Liver (tissue), 9 donors: ENCODE data around the gene BUB3. TPM values are rescaled to one million over a fixed set of nuclear protein-coding genes. Genes with fewer than 3 reads are reported as not detected.
A peak's percentile ranks its signal among the peaks of the same experiment; 100 is the strongest.

Experiments
- DNase-seq: peaks from one replicate; pipeline ENCODE4 v3.0.0-alpha.2; 2017; ENCODE audit warnings: low spot score
- H3K27ac ChIP-seq, 2 donors: one replicate each; pipeline ENCODE4 v1.7.0; 2013; ENCODE audit warnings: inconsistent platforms in 2 of 2, low read length in 2 of 2, control low read depth in 1 of 2, low read depth in 1 of 2, mild to moderate bottlenecking in 1 of 2
- H3K27me3 ChIP-seq, 4 donors: one replicate each; pipeline versions ENCODE4 v1.6.1 to v1.7.0; 2013; ENCODE audit warnings: low read length in 3 of 4, inconsistent platforms in 1 of 4, mild to moderate bottlenecking in 1 of 4, moderate library complexity in 1 of 4; ENCODE audit not compliant: control insufficient read depth in 4 of 4, insufficient read depth in 4 of 4
- H3K36me3 ChIP-seq, 4 donors: one replicate each; pipeline versions ENCODE4 v1.6.1 to v1.7.0; 2013; ENCODE audit warnings: low read length in 3 of 4, mild to moderate bottlenecking in 3 of 4, low read depth in 1 of 4, moderate library complexity in 1 of 4; ENCODE audit not compliant: control insufficient read depth in 4 of 4, insufficient read depth in 3 of 4
- H3K4me1 ChIP-seq, 4 donors: one replicate each; pipeline versions ENCODE4 v1.6.1 to v1.7.0; 2013; ENCODE audit warnings: low read length in 3 of 4, mild to moderate bottlenecking in 3 of 4, moderate library complexity in 1 of 4; ENCODE audit not compliant: control insufficient read depth in 4 of 4, insufficient read depth in 4 of 4
- H3K4me3 ChIP-seq, 3 donors: one replicate each; pipeline versions ENCODE4 v1.6.1 to v1.7.0; 2013; ENCODE audit warnings: low read length in 3 of 3, control low read depth in 1 of 3, low read depth in 1 of 3, mild to moderate bottlenecking in 1 of 3
- H3K9ac ChIP-seq, 2 donors: one replicate each; pipeline ENCODE4 v1.7.0; 2013; ENCODE audit warnings: low read length in 2 of 2, mild to moderate bottlenecking in 2 of 2, moderate library complexity in 2 of 2, control low read depth in 1 of 2, low read depth in 1 of 2
- H3K9me3 ChIP-seq, 4 donors: one replicate each; pipeline versions ENCODE4 v1.6.1 to v1.7.0; 2013; ENCODE audit warnings: low read length in 3 of 4; ENCODE audit not compliant: control insufficient read depth in 4 of 4
- ATF3 ChIP-seq: IDR thresholded peaks from 2 replicates; pipeline ENCODE4 v1.6.1; 2016; ENCODE audit warnings: antibody characterized with exemption
- CTCF ChIP-seq: fragments of 150-350 bp; IDR thresholded peaks from 2 replicates; pipeline ENCODE4 v1.5.1; 2017; ENCODE audit warnings: improper control_type of control experiment, low read depth, low read length; ENCODE audit not compliant: missing input control
- EGR1 ChIP-seq, 2 donors: IDR thresholded peaks; 2 replicates each; pipeline ENCODE4 v1.6.1; 2016 to 2018; ENCODE audit warnings: antibody characterized with exemption in 2 of 2, low read depth in 2 of 2
- FOXA1 ChIP-seq: IDR thresholded peaks from 2 replicates; pipeline ENCODE4 v1.6.1; 2016; ENCODE audit warnings: antibody characterized with exemption
- HNF4G ChIP-seq: IDR thresholded peaks from 2 replicates; pipeline ENCODE4 v1.6.1; 2016; ENCODE audit warnings: antibody characterized with exemption
- JUND ChIP-seq, 2 donors: IDR thresholded peaks; 2 replicates each; pipeline ENCODE4 v1.6.1; 2016; ENCODE audit warnings: antibody characterized with exemption in 2 of 2
- MAX ChIP-seq: IDR thresholded peaks from 2 replicates; pipeline ENCODE4 v1.6.1; 2016; ENCODE audit warnings: antibody characterized with exemption
- REST ChIP-seq: IDR thresholded peaks from 2 replicates; pipeline ENCODE4 v1.6.1; 2016; ENCODE audit warnings: antibody characterized with exemption, mild to moderate bottlenecking
- RXRA ChIP-seq, 2 donors: IDR thresholded peaks; 2 replicates each; pipeline ENCODE4 v1.6.1; 2017 to 2018; ENCODE audit warnings: antibody characterized with exemption in 2 of 2, mild to moderate bottlenecking in 1 of 2
- SP1 ChIP-seq: IDR thresholded peaks from 2 replicates; pipeline ENCODE4 v1.6.1; 2018; ENCODE audit warnings: antibody characterized with exemption, mild to moderate bottlenecking
- TAF1 ChIP-seq: conservative IDR thresholded peaks from 2 replicates; pipeline ENCODE4 v1.6.1; 2016; ENCODE audit warnings: antibody characterized with exemption, mild to moderate bottlenecking
- YY1 ChIP-seq: IDR thresholded peaks from 2 replicates; pipeline ENCODE4 v1.6.1; 2016; ENCODE audit warnings: antibody characterized with exemption, mild to moderate bottlenecking
- ZBTB33 ChIP-seq: IDR thresholded peaks from 2 replicates; pipeline ENCODE4 v1.6.1; 2016; ENCODE audit warnings: antibody characterized with exemption
- WGBS: extraction: QIAGEN DNeasy Blood & Tissue Kit; methylation state at CpG from one replicate; pipeline ENCODE4 v1.1.7; 2013; 5-methylcytosine and 5-hydroxymethylcytosine counted together
- polyA plus RNA-seq, 2 donors: library from polyadenylated mRNA; stranded (reverse) in 1 of 2; unstranded in 1 of 2; fragments of 200-250 nt in 1 of 2; fragments of >200 nt in 1 of 2; fragmentation: Nextera tagmentation in 1 of 2; extraction: Ambion mirVana in 1 of 2; gene quantifications; one replicate each; pipeline versions ENCODE4 v1.2.1 to v1.2.3, GENCODE V29; 2013 to 2015
- total RNA-seq, 2 donors: library from RNA; depleted of rRNA; stranded (reverse); fragments of >200 nt; gene quantifications; one replicate each; pipeline ENCODE4 v1.2.3, GENCODE V29; 2014
- donor health status: healthy.
- donor health status: healthy.
- donor health status: healthy.
- donor health status: healthy.
- donor health status: healthy.

BUB3 gene
- total and polyA plus RNA-seq, 4 donors = 27.1 to 90.9 (median 41.6) TPM

- peaks cover 18 to 42% (median 32%) of the 10 kb centered on the region in 4 donors for H3K4me1 ChIP-seq
- no peak overlapping the region for H3K4me3 ChIP-seq
- no peak overlapping the region for H3K27ac ChIP-seq
- H3K9ac ChIP-seq = no peak overlapping the region
- DNase-seq = no peak
- WGBS = 6% methylated on average over 42 of the region's 42 CpGs
- H3K9me3 ChIP-seq = no peaks in the 10 kb centered on the region
- H3K27me3 ChIP-seq = peaks cover 16 to 24% (median 23%) of the 10 kb centered on the region in 4 donors
- no peaks in the 10 kb centered on the region for H3K36me3 ChIP-seq
- TF ChIP-seq CTCF (no peak), EGR1 (IDR thresholded peaks at IDR 0.05; ENCODE audit: low read depth in 2 of 2) (no peak), RXRA (IDR thresholded peaks at IDR 0.05) (no peak), REST (no peak), YY1 (no peak), ZBTB33 (no peak), MAX (no peak)
Measured at GRCh38 chr10:123134343-123134914, 19.8 kb upstream of the BUB3 start.

- TF ChIP-seq ATF3 (no peak), FOXA1 (no peak), TAF1 (no peak), CTCF (no peak), ZBTB33 (no peak), SP1 (no peak), JUND (IDR thresholded peaks at IDR 0.05) (no peak), YY1 (no peak), HNF4G (no peak), REST (no peak)
- Histone ChIP-seq H3K36me3 (no peaks in the 10 kb centered on the region), H3K27ac (no peak overlapping the region), H3K9me3 (no peaks in the 10 kb centered on the region), H3K9ac (no peak overlapping the region), H3K4me3 (peak overlapping the region in 1 of 3 donors; percentile 37), H3K27me3 (peaks cover 16 to 27% (median 23%) of the 10 kb centered on the region in 4 donors), H3K4me1 (peaks cover 21 to 44% (median 36%) of the 10 kb centered on the region in 4 donors)
- DNase-seq = no peak
- 7% methylated on average over 46 of the region's 46 CpGs for WGBS
Measured at GRCh38 chr10:123134915-123135414, 19.2 kb upstream of the BUB3 start.
